Endothelial cell of umbilical vein (primary cell): ENCODE data around the gene NF2. TPM values are rescaled to one million over a fixed set of nuclear protein-coding genes. Genes with fewer than 3 reads are reported as not detected.

Experiments
- BruUV-seq: library from RNA; stranded (reverse); fragments of 400-500 nt; replicated peaks from 2 replicates; lab custom pipeline; 2021; lab: Mats Ljungman, UMichigan
- CTCF ChIA-PET: fragments of 300-600, 350-600 bp; sonication (Branson Sonifier 250); formaldehyde crosslinking; loops from one replicate; lab custom pipeline; 2021; ENCODE audit warnings: antibody characterized with exemption, inconsistent platforms; lab: Charles Lee
- POLR2A ChIA-PET: fragments of 300-600, 350-600 bp; sonication (Branson Sonifier 250); formaldehyde crosslinking; loops from one replicate; lab custom pipeline; 2021; ENCODE audit warnings: antibody characterized with exemption, inconsistent platforms; lab: Charles Lee
- DNase-seq: peaks from one replicate; pipeline ENCODE4 v3.0.0-alpha.2; 2011; ENCODE audit warnings: low read depth, low spot score
- FAIRE-seq: peaks from 2 replicates; lab custom pipeline; 2011; peaks lifted over from hg19 to GRCh38; lab: Jason Lieb, UNC
- H2AFZ ChIP-seq: 2 replicates; pipeline ENCODE4 v1.6.0; 2012; ENCODE audit warnings: low read depth, low read length, control low read depth, inconsistent platforms
- H3K27ac ChIP-seq: 2 replicates; pipeline ENCODE4 v1.5.1; 2011; ENCODE audit warnings: low read depth, mild to moderate bottlenecking, control low read depth, low read length, moderate library complexity; ENCODE audit not compliant: insufficient read depth
- H3K27me3 ChIP-seq, 2 experiments: 2 replicates each; pipeline versions ENCODE4 v1.6.0 to v1.6.1; 2011; ENCODE audit warnings: low read length in 2 of 2, mixed read lengths in 1 of 2; ENCODE audit not compliant: control insufficient read depth in 2 of 2, insufficient read depth in 2 of 2
- H3K36me3 ChIP-seq, 2 experiments: 2 replicates in 1 of 2; 3 replicates in 1 of 2; pipeline ENCODE4 v1.5.1; 2011; ENCODE audit warnings: low read length in 2 of 2, mild to moderate bottlenecking in 1 of 2, moderate library complexity in 1 of 2; ENCODE audit not compliant: control insufficient read depth in 2 of 2, insufficient read depth in 2 of 2; ENCODE audit errors: extremely low read depth in 1 of 2
- H3K4me1 ChIP-seq: 3 replicates; pipeline ENCODE4 v1.5.1; 2011; ENCODE audit warnings: mild to moderate bottlenecking, low read length; ENCODE audit not compliant: control insufficient read depth, insufficient read depth; ENCODE audit errors: extremely low read depth
- H3K4me2 ChIP-seq: 2 replicates; pipeline ENCODE4 v1.6.1; 2011; ENCODE audit warnings: low read length, control low read depth, mixed read lengths; ENCODE audit not compliant: insufficient read depth
- H3K4me3 ChIP-seq, 3 experiments: fragments of 200-600 bp in 1 of 3; sonication (generic), shearing (Covaris generic) in 1 of 3; replicated peaks in 1 of 3; 2 replicates each; pipeline ENCODE4 v1.5.1; 2011 to 2016; ENCODE audit warnings: control low read depth in 3 of 3, low read length in 3 of 3, mild to moderate bottlenecking in 2 of 3, inconsistent platforms in 1 of 3, low read depth in 1 of 3, moderate library complexity in 1 of 3; ENCODE audit not compliant: insufficient read depth in 1 of 3
- H3K79me2 ChIP-seq: 2 replicates; pipeline ENCODE4 v1.6.0; 2012; ENCODE audit warnings: low read length, inconsistent platforms; ENCODE audit not compliant: control insufficient read depth, insufficient read depth
- H3K9ac ChIP-seq: replicated peaks from 2 replicates; pipeline ENCODE3; 2011; ENCODE audit warnings: low read length, control low read depth; ENCODE audit not compliant: insufficient read depth; ENCODE audit errors: extremely low read depth
- H3K9me1 ChIP-seq: replicated peaks from 3 replicates; pipeline ENCODE4 v1.6.0; 2011; ENCODE audit warnings: mild to moderate bottlenecking, low read length; ENCODE audit not compliant: control insufficient read depth, insufficient read depth; ENCODE audit errors: extremely low read depth
- H3K9me3 ChIP-seq: replicated peaks from 2 replicates; pipeline ENCODE4 v1.5.1; 2012; ENCODE audit warnings: low read length, inconsistent platforms; ENCODE audit not compliant: control insufficient read depth, insufficient read depth
- H4K20me1 ChIP-seq: replicated peaks from 2 replicates; pipeline ENCODE3; 2011; ENCODE audit warnings: mild to moderate bottlenecking, low read length; ENCODE audit not compliant: control insufficient read depth, insufficient read depth; ENCODE audit errors: extremely low read depth
- CTCF ChIP-seq, 2 donors: IDR thresholded peaks; 1 replicate in 1 of 2; 2 replicates in 1 of 2; pipeline ENCODE4 v1.5.1; 2011; ENCODE audit warnings: low read length in 2 of 2, mild to moderate bottlenecking in 2 of 2, moderate library complexity in 2 of 2, control low read depth in 1 of 2, inconsistent platforms in 1 of 2, low read depth in 1 of 2; ENCODE audit not compliant: insufficient read depth in 1 of 2; ENCODE audit errors: extremely low read depth in 1 of 2
- EZH2 ChIP-seq: IDR thresholded peaks from 2 replicates; pipeline ENCODE4 v1.6.1; 2012; ENCODE audit warnings: borderline replicate concordance, low read depth, mild to moderate bottlenecking, moderate library complexity, low read length, inconsistent platforms; ENCODE audit not compliant: severe bottlenecking
- FOS ChIP-seq: IDR thresholded peaks from 2 replicates; pipeline ENCODE4 v1.6.1; 2011; ENCODE audit warnings: mild to moderate bottlenecking, low read length, moderate library complexity, borderline replicate concordance; ENCODE audit not compliant: insufficient read depth
- GATA2 ChIP-seq: IDR thresholded peaks from 2 replicates; pipeline ENCODE4 v1.7.0; 2011; ENCODE audit warnings: low read depth, mild to moderate bottlenecking, moderate library complexity, mixed read lengths, low read length; ENCODE audit not compliant: insufficient read length, insufficient read depth
- JUN ChIP-seq: IDR thresholded peaks from 2 replicates; pipeline ENCODE4 v1.6.1; 2011; ENCODE audit warnings: borderline replicate concordance, low read depth; ENCODE audit not compliant: insufficient read length, insufficient read depth
- MYC ChIP-seq: IDR thresholded peaks from one replicate; pipeline ENCODE4 v1.6.1; 2011; ENCODE audit warnings: mild to moderate bottlenecking, low read depth, low read length
- POLR2A ChIP-seq: IDR thresholded peaks from 2 replicates; pipeline ENCODE4 v1.6.1; 2012; ENCODE audit warnings: low read depth, mild to moderate bottlenecking, control low read depth, low read length
- POLR2AphosphoS5 ChIP-seq: IDR thresholded peaks from 2 replicates; pipeline ENCODE4 v1.6.1; 2012; ENCODE audit warnings: low read depth, mild to moderate bottlenecking, control low read depth, low read length, moderate library complexity; ENCODE audit not compliant: insufficient read depth
- dilution Hi-C: fragments of 300-500 bp; cut with MboI; formaldehyde crosslinking; loops from one replicate; pipeline ENCODE4 v1.15.0; 2019; ENCODE audit warnings: low sequenced_read_pairs; ENCODE audit not compliant: extremely low pct_ligation_motif_present
- intact Hi-C: fragments of 100-400 bp; cut with micrococcal nuclease; formaldehyde crosslinking; loops from one replicate; pipeline ENCODE4 v1.10.0; 2022
- polyA plus RNA-seq, 4 experiments: library from polyadenylated mRNA; depleted of rRNA in 3 of 4; stranded (reverse) in 3 of 4; unstranded in 1 of 4; fragments of >200 nt; gene quantifications; 2 replicates each; pipeline versions ENCODE4 v1.2.1 to v1.2.3, GENCODE V29; 2011 to 2012; ENCODE audit warnings: missing spikeins in 1 of 4
- total RNA-seq: library from RNA; stranded (reverse); gene quantifications from 2 replicates; pipeline ENCODE4 v1.2.3, GENCODE V29; 2021
- TF ChIP-seq, protein P1 (sequence below): IDR thresholded peaks from 2 replicates; pipeline ENCODE4 v1.6.1; 2011; ENCODE audit not compliant: insufficient read depth, insufficient read length

The NF2 gene
- total and polyA plus RNA-seq, 2 donors (not counting 3 experiments of a cell fraction or from before 2014, with no cell fraction given) = 27.8 to 115 TPM

GRCh38 chr22:29712119-29712518, 108.7 kb downstream of the NF2 start:
- H3K36me3 ChIP-seq = no peaks in the 10 kb centered on the region
- no peaks in the 10 kb centered on the region for H3K4me1 ChIP-seq
- no peak overlapping the region for H3K27ac ChIP-seq
- no peak overlapping the region for H2AFZ ChIP-seq
- no peak overlapping the region for H3K4me2 ChIP-seq
- H3K27me3 ChIP-seq = peaks cover 0 to 1% of the 10 kb centered on the region in 2 experiments
- TF ChIP-seq JUN = no peak
- no peak for TF ChIP-seq CTCF (IDR thresholded peaks at IDR 0.05; ENCODE audit: extremely low read depth in 1 of 2, insufficient read depth in 1 of 2, low read depth in 1 of 2, low read length in 2 of 2)
- no peak for TF ChIP-seq FOS
- TF ChIP-seq EZH2 = no peak
- no peak for TF ChIP-seq POLR2AphosphoS5
- TF ChIP-seq GATA2 = no peak
- TF ChIP-seq, protein P1, sequence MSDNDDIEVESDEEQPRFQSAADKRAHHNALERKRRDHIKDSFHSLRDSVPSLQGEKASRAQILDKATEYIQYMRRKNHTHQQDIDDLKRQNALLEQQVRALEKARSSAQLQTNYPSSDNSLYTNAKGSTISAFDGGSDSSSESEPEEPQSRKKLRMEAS = no peak
- TF ChIP-seq MYC = no peak
- no peak for TF ChIP-seq POLR2A
- H3K79me2 ChIP-seq = no peaks in the 10 kb centered on the region
- FAIRE-seq = no peak
- POLR2A ChIA-PET = no interaction called here
- no TSS peak for BruUV-seq
- no peaks in the 10 kb centered on the region for H4K20me1 ChIP-seq
- no peak overlapping the region for H3K4me3 ChIP-seq
- intact Hi-C loops (loop anchor here (10.0 kb wide), 1 partner anchor 237 kb away; no protein-coding TSS in a partner anchor), dilution Hi-C loops (no loop called here)
- no peak for DNase-seq
- no peak overlapping the region for H3K9ac ChIP-seq
- no peaks in the 10 kb centered on the region for H3K9me3 ChIP-seq
- CTCF ChIA-PET = interaction anchor here (1.0 kb wide), 1 partner anchor 376 kb away, joined by 3 read pairs; no protein-coding TSS in a partner anchor
- H3K9me1 ChIP-seq = no peaks in the 10 kb centered on the region
